Calu3 (cell line): ENCODE results near the gene YJEFN3. TPM values are rescaled to one million over a fixed set of nuclear protein-coding genes. Genes with fewer than 3 reads are reported as not detected.

Experiments
- BruUV-seq: library from RNA; stranded (reverse); fragments of 400-500 nt; replicated peaks from 2 replicates; lab custom pipeline; 2021; lab: Mats Ljungman, UMichigan
- CTCF ChIA-PET: fragments of 300-600 bp; sonication (Branson Sonifier 250); formaldehyde crosslinking; loops from one replicate; lab custom pipeline; 2022; ENCODE audit warnings: antibody characterized with exemption; lab: Charles Lee
- DNase-seq: peaks from one replicate; pipeline ENCODE4 v3.0.0; 2022
- H3K27ac Mint-ChIP-seq: one replicate; pipeline ENCODE4 v1.8.0; 2022; ENCODE audit warnings: mixed read lengths; ENCODE audit not compliant: unreplicated experiment
- H3K27me3 Mint-ChIP-seq: one replicate; pipeline ENCODE4 v1.8.0; 2022; ENCODE audit warnings: mixed read lengths; ENCODE audit not compliant: unreplicated experiment
- H3K36me3 Mint-ChIP-seq: one replicate; pipeline ENCODE4 v1.8.0; 2022; ENCODE audit warnings: mild to moderate bottlenecking, moderate library complexity, mixed read lengths; ENCODE audit not compliant: insufficient read depth, unreplicated experiment
- H3K4me1 Mint-ChIP-seq: one replicate; pipeline ENCODE4 v1.8.0; 2022; ENCODE audit warnings: mild to moderate bottlenecking, low read depth, mixed read lengths; ENCODE audit not compliant: unreplicated experiment
- H3K4me3 Mint-ChIP-seq: one replicate; pipeline ENCODE4 v1.8.0; 2022; ENCODE audit warnings: mild to moderate bottlenecking, low read depth, moderate library complexity, mixed read lengths; ENCODE audit not compliant: unreplicated experiment
- H3K9me3 Mint-ChIP-seq: one replicate; pipeline ENCODE4 v1.8.0; 2022; ENCODE audit warnings: low read depth, mixed read lengths; ENCODE audit not compliant: unreplicated experiment
- CTCF ChIP-seq: fragments of 200-600 bp; IDR thresholded peaks from one replicate; pipeline ENCODE4 v1.8.0; 2022; ENCODE audit warnings: antibody characterized with exemption; ENCODE audit not compliant: unreplicated experiment
- intact Hi-C: fragments of 100-400 bp; cut with micrococcal nuclease; formaldehyde crosslinking; loops from one replicate; pipeline ENCODE4 v1.10.0; 2022; ENCODE audit not compliant: unreplicated experiment
- total RNA-seq: library from RNA; stranded (reverse); gene quantifications from 2 replicates; pipeline ENCODE4 v1.2.3, GENCODE V29; 2022

Gene YJEFN3
- total RNA-seq, 1 experiment from 2014 or later, result 10.4 TPM

GRCh38 chr19:19523177-19523576 lies 5.5 kb upstream of the YJEFN3 start:
- no peak overlapping the region for H3K4me3 Mint-ChIP-seq
- no peaks in the 10 kb centered on the region for H3K27me3 Mint-ChIP-seq
- H3K4me1 Mint-ChIP-seq, result no peaks in the 10 kb centered on the region
- no peak overlapping the region for H3K27ac Mint-ChIP-seq
- no TSS peak for BruUV-seq
- DNase-seq, result no peak
- H3K36me3 Mint-ChIP-seq, result peaks cover 18% of the 10 kb centered on the region
- CTCF ChIA-PET, result no interaction called here
- intact Hi-C loops, result no loop called here
- H3K9me3 Mint-ChIP-seq, result no peaks in the 10 kb centered on the region
- no peak for TF ChIP-seq CTCF

- intact Hi-C loops, result no loop called here
- Mint-ChIP-seq H3K4me3 (no peak overlapping the region), H3K36me3 (peaks cover 16% of the 10 kb centered on the region), H3K27ac (no peak overlapping the region), H3K27me3 (no peaks in the 10 kb centered on the region), H3K4me1 (no peaks in the 10 kb centered on the region), H3K9me3 (no peaks in the 10 kb centered on the region)
- no TSS peak for BruUV-seq
- no peak for DNase-seq
- CTCF ChIA-PET, result no interaction called here
- TF ChIP-seq CTCF, result no peak
Measured at GRCh38 chr19:19524053-19524452, 4.7 kb upstream of the YJEFN3 start.

GRCh38 chr19:19525611-19526380 lies 2.9 kb upstream of the YJEFN3 start:
- intact Hi-C loops, result no loop called here
- DNase-seq, result no peak
- Mint-ChIP-seq H3K27ac (no peak overlapping the region), H3K4me1 (no peaks in the 10 kb centered on the region), H3K36me3 (peaks cover 14% of the 10 kb centered on the region), H3K4me3 (no peak overlapping the region), H3K9me3 (no peaks in the 10 kb centered on the region), H3K27me3 (no peaks in the 10 kb centered on the region)
- BruUV-seq, result no TSS peak
- CTCF ChIA-PET, result interaction anchor here (0.6 to 0.7 kb wide), 2 partner anchors 35 to 42 kb away, joined by 4 read pairs; no protein-coding TSS in a partner anchor
- no peak for TF ChIP-seq CTCF

GRCh38 chr19:19526581-19527370 lies 1.9 kb upstream of the YJEFN3 start:
- intact Hi-C loops, result no loop called here
- peaks cover 18% of the 10 kb centered on the region for H3K36me3 Mint-ChIP-seq
- no peaks in the 10 kb centered on the region for H3K27me3 Mint-ChIP-seq
- H3K27ac Mint-ChIP-seq, result no peak overlapping the region
- CTCF ChIA-PET, result no interaction called here
- no peak for DNase-seq
- BruUV-seq, result no TSS peak
- H3K4me1 Mint-ChIP-seq, result no peaks in the 10 kb centered on the region
- TF ChIP-seq CTCF, result no peak
- H3K9me3 Mint-ChIP-seq, result no peaks in the 10 kb centered on the region
- no peak overlapping the region for H3K4me3 Mint-ChIP-seq
